SK-N-SH (cell line): Measurements from ENCODE around the gene CACNA2D4.

Experiments
- CHD2 ChIP-seq: fragments of 150-350 bp; IDR thresholded peaks from 2 replicates; pipeline ENCODE4 v1.6.1; 2018; ENCODE audit warnings: low read length; ENCODE audit not compliant: partially characterized antibody
- CTCF ChIP-seq: fragments of 200-600 bp; sonication (generic); IDR thresholded peaks from 2 replicates; pipeline ENCODE4 v1.6.1; 2017; ENCODE audit warnings: antibody characterized with exemption, mild to moderate bottlenecking, moderate library complexity
- EZH2phosphoT487 ChIP-seq: fragments of 200-600 bp; sonication (generic); IDR thresholded peaks from 2 replicates; pipeline ENCODE4 v1.6.1; 2017; ENCODE audit warnings: low read depth, mixed run types, mild to moderate bottlenecking, antibody characterized with exemption, moderate library complexity, borderline replicate concordance
- FOXM1 ChIP-seq: IDR thresholded peaks from 2 replicates; pipeline ENCODE4 v1.4.0; 2012; ENCODE audit warnings: low read depth, mild to moderate bottlenecking
- RAD21 ChIP-seq: IDR thresholded peaks from 2 replicates; pipeline ENCODE4 v1.6.1; 2012; ENCODE audit warnings: mild to moderate bottlenecking, low read length
- REST ChIP-seq: IDR thresholded peaks from 2 replicates; pipeline ENCODE4 v1.6.1; 2012; ENCODE audit warnings: mild to moderate bottlenecking, low read depth, low read length, moderate library complexity
- SIN3A ChIP-seq: IDR thresholded peaks from 2 replicates; pipeline ENCODE4 v1.6.1; 2012; ENCODE audit warnings: low read depth, mild to moderate bottlenecking, low read length, moderate library complexity, borderline replicate concordance
- TAF1 ChIP-seq: IDR thresholded peaks from 2 replicates; pipeline ENCODE4 v1.6.1; 2012; ENCODE audit warnings: low read depth, mild to moderate bottlenecking, low read length, moderate library complexity, borderline replicate concordance
- TEAD4 ChIP-seq: IDR thresholded peaks from 2 replicates; pipeline ENCODE4 v1.4.0; 2012; ENCODE audit warnings: mild to moderate bottlenecking, borderline replicate concordance; ENCODE audit not compliant: insufficient read depth
- ZBTB33 ChIP-seq: IDR thresholded peaks from 2 replicates; pipeline ENCODE4 v1.4.0; 2012; ENCODE audit warnings: low read depth, borderline replicate concordance
- TF ChIP-seq, protein P1 (sequence below): fragments of 150-350 bp; IDR thresholded peaks from 2 replicates; pipeline ENCODE4 v1.6.1; 2017; ENCODE audit warnings: antibody characterized with exemption, low read length, low read depth, borderline replicate concordance

DNA sequence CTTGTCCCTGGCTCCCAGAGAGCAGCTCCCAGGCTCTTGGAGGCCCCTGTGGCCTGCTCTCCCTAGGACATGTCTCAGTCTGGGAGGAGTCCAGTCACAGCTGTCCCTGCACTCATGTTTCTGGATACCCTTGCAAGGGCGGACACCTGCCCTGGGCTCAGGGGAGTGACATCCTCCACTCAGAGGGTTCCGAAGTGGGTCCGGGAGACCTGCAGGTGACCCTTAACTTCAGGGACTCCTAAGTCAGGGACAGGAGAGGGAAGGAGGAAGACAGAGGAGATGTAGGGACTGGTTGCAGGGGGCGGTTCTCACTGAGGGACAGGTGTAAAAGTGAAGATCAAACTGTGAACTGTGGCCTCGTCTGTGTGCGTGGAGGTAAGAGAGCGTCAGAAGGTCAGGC lies 37.6 kb downstream of the CACNA2D4 start:
- TF ChIP-seq, protein P1, sequence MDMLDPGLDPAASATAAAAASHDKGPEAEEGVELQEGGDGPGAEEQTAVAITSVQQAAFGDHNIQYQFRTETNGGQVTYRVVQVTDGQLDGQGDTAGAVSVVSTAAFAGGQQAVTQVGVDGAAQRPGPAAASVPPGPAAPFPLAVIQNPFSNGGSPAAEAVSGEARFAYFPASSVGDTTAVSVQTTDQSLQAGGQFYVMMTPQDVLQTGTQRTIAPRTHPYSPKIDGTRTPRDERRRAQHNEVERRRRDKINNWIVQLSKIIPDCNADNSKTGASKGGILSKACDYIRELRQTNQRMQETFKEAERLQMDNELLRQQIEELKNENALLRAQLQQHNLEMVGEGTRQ = no peak
- TF ChIP-seq CTCF = no peak
- TF ChIP-seq ZBTB33 = no peak
- TF ChIP-seq SIN3A = no peak
- no peak for TF ChIP-seq EZH2phosphoT487
- no peak for TF ChIP-seq CHD2
- TF ChIP-seq REST = no peak
- TF ChIP-seq TAF1 = no peak
- no peak for TF ChIP-seq FOXM1
- no peak for TF ChIP-seq RAD21
- TF ChIP-seq TEAD4 = no peak
